Hematopoietic multipotent progenitor cell treated with erythropoietin and hydrocortisone succinate and interleukin-3 and kit ligand, for 8 days (in vitro differentiated cells): ENCODE data around the gene MAN1C1.

Experiments used
- DNase-seq: peaks from one replicate; pipeline ENCODE4 v3.0.0-alpha.2; 2015

The MAN1C1 gene

DNA sequence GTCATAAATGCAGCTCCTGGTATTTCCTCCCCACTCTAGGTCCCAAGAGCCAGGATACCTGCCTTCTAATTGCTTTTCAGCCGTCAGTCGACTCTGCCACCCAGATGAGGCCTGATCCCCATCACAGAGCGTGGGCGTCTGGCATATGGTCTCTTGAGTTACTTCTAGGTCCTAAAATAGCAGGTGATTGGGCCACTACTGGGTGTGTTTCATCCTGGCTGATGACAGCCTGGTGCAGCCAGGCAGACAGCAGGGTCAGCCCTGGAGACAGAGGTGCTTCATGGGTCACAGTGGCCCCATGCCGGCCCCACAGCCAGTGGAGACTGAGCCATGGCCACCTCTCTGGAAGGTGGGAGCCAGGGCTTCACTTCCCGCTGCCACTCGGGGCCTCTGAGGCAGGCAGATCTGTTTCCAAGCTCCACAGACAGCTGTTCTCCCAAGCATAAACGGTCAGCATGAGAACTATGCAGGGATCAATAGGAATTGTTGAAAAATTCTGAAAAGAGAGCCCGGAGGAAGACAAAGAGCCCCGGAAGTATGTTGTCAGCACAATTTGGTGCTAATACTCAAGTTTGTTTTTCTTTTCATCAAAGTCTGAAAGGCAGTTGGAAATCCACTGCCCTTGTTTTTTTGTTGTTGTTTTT, 83.0 kb downstream of the MAN1C1 start:
- DNase-seq, result no peak

DNA sequence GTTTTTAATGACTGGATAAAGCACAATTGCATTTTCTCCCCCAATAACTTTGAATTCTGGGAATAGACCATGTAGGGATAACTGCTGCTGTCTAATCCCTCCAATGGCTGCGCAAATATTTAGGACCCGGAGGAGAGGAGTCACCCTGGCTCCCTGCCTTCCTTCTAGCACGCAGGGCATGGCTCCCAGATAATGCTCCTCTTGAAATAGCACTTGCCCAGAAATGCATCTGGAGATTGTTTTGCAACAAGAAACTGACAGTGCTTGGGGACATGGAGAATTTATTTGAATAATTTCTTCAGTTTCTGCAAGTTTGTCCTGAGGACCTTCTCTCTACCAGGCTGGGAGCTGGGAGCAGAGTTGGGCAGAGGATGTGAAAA, 83.5 kb downstream of the MAN1C1 start:
- DNase-seq, result no peak

GRCh38 chr1:25700626-25701025, 84.0 kb downstream of the MAN1C1 start:
- DNase-seq, result no peak

DNA sequence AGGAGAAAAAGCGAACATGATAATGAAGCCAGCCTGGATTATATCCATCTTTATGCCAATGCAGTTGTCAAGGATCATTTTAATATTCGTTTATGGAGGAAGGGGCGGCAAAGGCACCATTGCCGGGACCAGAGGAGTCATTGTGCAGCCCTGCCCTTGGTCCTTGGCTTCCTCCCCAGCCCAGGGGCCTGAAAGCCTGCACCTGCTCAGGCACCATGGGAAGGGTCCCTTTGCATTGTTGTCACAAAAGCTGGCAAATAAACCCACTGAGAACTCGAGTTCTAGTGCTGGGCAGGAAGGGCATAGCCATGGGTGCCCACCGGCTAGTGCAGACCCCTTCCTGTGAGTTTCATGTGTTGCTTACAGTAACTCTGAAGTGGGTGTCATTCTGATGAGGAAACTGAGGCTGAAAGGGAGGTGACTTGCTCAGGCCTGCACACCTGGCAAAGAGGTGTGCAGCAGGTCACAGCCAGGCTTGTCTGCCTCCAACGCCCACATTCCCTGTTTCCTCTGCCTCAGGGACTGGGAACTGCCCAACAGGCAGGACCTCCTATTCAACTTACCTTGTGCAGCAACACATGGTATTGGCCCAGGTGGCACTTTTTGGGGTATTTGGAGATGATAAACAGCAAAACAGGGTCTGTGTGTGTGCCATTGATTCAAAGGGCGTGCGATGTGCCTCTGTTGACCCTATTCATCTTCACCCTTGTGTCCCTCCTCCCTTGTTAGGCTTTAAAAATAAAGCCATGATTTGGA, 84.6 kb downstream of the MAN1C1 start:
- DNase-seq, result no peak

GRCh38 chr1:25702101-25702775, 85.6 kb downstream of the MAN1C1 start:
- DNase-seq, result no peak

- no peak for DNase-seq
These were observed 86.5 kb downstream of the MAN1C1 start for GRCh38 chr1:25703041-25703440.

DNA sequence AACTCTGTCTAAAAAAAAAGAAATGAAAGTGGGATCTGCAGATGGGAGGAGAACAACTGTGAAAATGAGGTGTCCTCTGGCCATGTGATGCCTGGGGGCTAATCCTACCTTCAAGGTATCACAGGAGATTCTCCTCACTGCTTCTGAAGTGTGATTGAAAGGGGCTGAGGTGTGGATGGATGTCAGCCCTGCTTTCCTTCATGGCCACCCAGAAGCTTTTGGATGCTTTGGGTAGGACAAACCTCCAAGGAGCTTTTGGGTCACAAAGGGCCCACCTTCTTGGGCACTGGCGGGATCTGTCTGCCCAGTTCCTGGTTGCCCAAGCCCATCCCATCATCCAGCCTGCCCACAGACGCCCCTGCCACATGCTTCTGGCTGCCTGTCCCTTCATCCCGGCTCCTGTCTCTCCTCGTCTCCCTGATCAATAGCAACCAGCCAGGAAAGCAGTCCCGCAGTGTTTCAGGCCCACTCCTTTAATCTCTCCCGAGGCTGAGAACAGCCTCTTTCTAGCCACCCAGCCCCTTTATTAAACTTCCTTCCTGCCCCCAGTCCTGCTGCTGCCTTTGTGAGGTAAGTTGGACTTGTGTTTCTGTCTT, 87.2 kb downstream of the MAN1C1 start:
- no peak for DNase-seq

DNA sequence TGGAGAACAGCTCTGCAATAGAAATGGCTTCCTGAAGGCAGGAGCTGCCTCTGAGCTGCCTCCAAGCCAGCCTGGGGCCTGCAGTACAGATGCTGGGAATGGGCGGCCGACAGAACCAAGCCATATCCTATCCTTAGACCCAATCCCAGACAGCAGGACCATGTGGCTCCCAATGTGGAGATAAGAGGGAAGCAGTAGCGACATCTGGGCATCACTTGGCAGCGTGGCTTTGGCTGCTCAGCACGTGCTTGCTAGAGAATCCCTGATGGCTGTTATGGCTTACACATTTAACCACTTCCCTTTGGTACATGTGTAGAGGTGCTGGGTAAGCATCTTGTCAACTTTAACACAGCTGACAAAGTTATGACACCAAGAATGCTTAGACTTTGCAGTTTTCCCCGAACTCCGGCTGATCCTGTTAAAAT, 87.7 kb downstream of the MAN1C1 start:
- no peak for DNase-seq

- no peak for DNase-seq
These were observed 89.1 kb downstream of the MAN1C1 start for GRCh38 chr1:25705699-25706098.

DNA sequence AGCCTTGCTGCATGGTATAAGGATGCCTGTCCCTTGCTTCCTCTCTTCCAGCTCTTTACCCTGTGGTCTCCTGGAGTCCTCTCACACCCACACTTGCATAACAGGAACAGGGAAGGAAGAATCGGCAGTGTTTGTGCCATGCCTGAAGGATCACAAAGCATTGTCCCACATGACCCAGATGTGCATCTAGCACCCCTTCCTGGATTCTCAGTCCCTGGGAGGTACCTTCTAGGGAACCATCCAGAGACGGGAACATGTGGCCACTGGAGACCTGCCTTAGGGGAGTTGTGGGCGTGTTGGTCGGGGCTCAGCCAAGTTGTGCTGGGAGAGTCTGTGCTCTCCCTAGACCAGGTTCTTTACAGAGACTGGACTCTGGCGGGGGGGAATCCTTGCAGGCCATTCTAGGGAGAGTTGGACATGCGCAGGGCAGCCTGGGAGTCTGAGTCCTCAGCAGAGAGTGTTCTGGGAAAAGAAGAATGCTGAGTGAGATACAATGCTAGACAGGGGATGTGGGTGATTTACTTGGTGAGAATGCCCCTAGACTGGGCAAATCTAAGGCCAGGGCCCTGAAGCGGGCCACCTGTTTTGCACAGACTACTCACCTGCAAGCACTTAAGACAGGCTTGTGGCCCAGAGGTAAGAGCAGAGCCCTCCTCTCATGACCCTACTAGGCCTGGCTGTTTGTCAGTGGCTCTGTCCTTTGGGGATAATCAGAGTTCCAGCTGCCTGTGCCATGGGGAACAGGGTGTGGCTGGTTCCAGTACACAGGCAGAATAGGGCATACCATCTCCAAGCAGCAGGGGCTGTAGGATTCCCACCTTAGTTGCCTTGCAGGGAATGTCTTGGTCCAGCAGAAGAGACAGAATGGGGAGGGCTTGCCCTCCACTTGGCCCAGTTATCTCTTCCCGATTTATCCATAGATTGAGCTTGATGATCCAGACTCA, 89.8 kb downstream of the MAN1C1 start:
- no peak for DNase-seq

- no peak for DNase-seq
These were observed 90.9 kb downstream of the MAN1C1 start for GRCh38 chr1:25707280-25708016.

DNA sequence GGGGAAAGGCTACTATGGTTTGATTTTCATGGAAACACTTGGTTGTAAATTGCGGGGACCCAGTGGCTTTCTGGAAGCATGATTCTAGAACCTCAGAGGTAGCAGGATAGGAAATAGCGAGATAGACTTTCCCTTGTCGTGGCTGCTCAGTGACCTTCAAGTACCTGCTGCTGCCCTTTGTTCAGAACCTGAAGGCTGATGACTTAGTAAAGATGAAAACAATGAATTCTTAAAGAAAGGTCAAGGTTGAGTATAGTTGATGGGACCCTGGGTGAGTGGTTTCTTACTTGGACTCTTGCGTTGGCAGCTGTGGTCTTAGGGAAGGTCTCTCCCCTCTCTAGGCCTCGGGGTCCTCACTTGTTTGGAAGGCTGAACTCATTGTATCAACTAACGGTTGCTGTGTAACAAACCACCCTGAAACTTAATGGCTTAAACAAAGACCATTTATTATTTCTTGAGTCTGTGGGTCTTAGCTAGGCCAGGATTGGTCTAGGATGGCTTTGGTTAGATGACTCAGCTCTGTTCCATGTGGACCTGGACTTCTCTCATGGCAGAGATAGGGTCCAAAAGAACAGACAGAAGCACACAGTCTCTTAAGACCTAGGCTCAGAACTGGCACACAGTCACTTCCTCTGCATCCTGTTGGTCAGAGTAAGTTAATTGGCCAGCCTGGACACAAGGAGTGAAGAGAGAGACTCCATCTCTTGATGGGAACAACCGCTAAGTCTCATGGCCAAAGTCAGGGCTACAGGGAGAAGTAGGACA, 94.2 kb downstream of the MAN1C1 start:
- no peak for DNase-seq

DNA sequence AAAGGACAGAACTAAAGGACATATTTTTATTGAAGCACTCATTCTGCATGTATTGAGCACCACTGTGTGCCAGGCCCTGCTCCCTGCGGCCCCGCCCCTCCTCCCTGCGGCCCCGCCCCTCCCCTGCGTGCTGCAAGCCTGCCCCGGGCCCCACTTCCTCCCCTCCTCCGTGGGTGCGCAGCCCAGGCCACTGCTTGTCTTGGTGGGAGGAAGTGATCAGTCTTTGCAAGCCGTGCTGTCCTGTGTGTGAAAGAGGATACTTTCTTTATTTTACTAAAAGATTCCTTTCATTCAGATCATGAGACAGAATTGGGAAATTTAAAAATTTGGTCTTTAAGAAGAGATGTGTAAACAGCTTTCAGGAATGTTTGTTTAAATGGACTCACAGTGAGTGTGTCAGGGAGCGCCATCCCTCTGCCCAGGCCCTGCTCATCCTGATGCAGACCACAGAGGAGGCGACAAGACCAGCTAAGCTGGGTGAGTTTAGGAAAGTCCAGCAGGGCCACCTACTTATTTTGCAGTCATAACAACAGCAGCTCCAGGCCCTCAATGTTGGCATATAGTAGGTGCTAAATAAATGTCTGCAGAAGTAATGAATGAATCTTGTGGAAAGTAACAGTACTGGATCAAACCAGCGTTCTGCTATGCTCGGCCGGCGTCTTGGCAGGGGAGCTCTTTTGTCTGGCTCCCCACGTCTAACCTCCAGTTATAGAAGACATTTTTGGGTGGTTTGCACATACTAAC, 95.1 kb downstream of the MAN1C1 start:
- DNase-seq, result no peak

GRCh38 chr1:25712299-25712970, 95.8 kb downstream of the MAN1C1 start:
- no peak for DNase-seq

DNA sequence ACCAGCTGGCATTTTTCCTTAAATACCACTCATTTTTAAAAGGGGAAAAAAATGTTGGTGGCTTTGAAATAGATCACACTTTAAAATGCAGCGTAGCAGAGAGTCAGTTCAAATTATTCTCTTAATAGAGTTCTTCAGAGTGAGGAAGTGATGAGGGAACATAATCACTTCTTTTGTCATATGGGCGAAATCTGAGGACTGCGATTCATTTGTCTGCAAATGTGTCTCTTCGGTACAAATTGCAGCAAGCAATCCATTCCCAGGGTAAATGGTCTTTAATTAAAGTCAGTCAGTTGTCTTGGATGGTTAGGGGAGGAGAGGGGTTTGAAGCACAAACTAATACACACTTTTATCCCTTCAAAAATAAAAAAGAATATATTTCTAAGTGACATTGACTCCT, 97.4 kb downstream of the MAN1C1 start:
- no peak for DNase-seq

- no peak for DNase-seq
These were observed 97.9 kb downstream of the MAN1C1 start for GRCh38 chr1:25714372-25714931.

DNA sequence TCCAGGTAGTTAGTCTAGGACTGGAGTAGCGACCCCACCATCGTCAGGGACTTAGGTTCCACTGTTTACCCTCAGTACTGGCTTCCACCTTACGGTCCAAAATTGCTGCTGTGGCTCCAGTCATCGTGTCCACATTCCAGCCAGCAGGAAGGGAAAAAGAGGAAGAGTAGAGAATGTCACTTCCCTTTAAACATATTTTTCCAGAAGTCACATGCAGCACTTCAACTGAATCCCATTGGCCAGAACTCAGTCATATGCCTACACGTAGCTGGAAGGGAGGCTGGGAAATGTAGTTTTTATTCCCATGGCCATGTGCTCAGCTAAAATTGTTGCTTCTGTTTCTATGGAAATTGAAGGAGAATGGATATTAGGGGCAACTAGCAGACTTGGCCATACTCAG, 99.3 kb downstream of the MAN1C1 start:
- DNase-seq, result no peak

- no peak for DNase-seq
These were observed 99.7 kb downstream of the MAN1C1 start for GRCh38 chr1:25716320-25716719.

DNA sequence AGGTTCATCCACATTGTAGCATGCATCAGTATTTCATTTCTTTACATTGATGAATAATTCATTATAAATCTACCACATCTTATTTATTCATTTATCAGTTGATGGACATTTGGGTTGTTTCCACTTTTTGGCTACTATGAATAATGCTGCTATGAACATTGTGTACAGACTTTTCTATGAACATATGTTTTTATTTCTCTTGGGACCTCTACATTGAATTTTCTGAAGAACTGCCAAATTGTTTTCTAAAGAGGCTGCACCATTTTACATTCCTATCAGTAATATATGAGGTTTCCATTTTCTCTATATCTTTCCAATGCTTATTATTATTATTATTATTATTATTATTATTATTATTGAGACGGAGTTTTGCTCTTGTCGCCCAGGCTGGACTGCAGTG, 102.1 kb downstream of the MAN1C1 start:
- DNase-seq, result no peak
